H1 (cell line): Measurements from ENCODE around the gene S100A14. TPM values are rescaled to one million over a fixed set of nuclear protein-coding genes. Genes with fewer than 3 reads are reported as not detected.

ENCODE experiments used
- TAF1 ChIP-seq: IDR thresholded peaks from 2 replicates; pipeline ENCODE4 v1.6.1; 2011; ENCODE audit warnings: mild to moderate bottlenecking, low read depth, low read length
- polyA plus RNA-seq, 7 experiments: library from polyadenylated mRNA; depleted of rRNA in 3 of 7; stranded (reverse) in 5 of 7; unstranded in 2 of 7; fragments of >200 nt in 5 of 7; fragments of 200-250 nt in 2 of 7; gene quantifications; 1 replicate in 5 of 7; 2 replicates in 1 of 7; 4 replicates in 1 of 7; pipeline versions ENCODE4 v1.2.1 to v1.2.3, GENCODE V29; 2011 to 2013; ENCODE audit warnings: missing spikeins in 2 of 7, mixed read lengths in 2 of 7
- total RNA-seq: library from RNA; stranded (reverse); fragmentation: NEBNext Ultra II Directional; extraction: Animal tissue kit (Norgen Biotek cat#: 25700); gene quantifications from 2 replicates; pipeline ENCODE4 v1.2.1, GENCODE V29; 2021
- TF ChIP-seq, protein P1 (sequence below): IDR thresholded peaks from 2 replicates; pipeline ENCODE4 v1.6.1; 2011; ENCODE audit warnings: low read length, improper control_type of control experiment

The S100A14 gene
- total and polyA plus RNA-seq, 2 of the 8 experiments (the other 6 are each of a cell fraction or from before 2014, with no cell fraction given): 1.4 to 5.3 TPM

DNA sequence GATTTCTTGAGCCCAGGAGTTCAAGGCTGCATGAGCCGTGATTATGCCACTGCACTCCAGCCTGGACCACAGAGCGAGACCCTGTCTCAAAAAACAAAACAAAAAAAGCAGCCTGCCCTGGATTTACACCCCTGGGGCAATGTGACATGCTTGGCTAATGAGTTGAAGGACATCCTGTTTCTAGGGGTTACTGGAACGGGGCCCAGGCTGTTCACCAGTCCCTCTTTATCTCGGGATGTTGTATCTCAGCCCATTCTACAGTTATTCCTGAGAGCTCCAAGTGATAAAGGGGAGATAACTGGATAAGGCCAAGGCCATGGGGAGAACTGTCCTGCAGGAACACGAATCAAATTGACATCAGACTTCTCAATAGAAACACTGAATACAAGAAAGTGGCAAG is 28.8 kb downstream of the S100A14 start (continued):
- TF ChIP-seq, protein P1, sequence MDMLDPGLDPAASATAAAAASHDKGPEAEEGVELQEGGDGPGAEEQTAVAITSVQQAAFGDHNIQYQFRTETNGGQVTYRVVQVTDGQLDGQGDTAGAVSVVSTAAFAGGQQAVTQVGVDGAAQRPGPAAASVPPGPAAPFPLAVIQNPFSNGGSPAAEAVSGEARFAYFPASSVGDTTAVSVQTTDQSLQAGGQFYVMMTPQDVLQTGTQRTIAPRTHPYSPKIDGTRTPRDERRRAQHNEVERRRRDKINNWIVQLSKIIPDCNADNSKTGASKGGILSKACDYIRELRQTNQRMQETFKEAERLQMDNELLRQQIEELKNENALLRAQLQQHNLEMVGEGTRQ: no peak
- no peak for TF ChIP-seq TAF1
